Measurements from ENCODE around the gene KYNU. TPM values are rescaled to one million over a fixed set of nuclear protein-coding genes. Genes with fewer than 3 reads are reported as not detected.
"Not testable (repeated sequence)": the region's sequence is repeated elsewhere in the genome, so short reads cannot be mapped to it uniquely, and the experiment has no call there.

KYNU gene
- total and polyA plus RNA-seq, 10 of the 15 experiments (the other 5 are each of a cell fraction or from before 2014, with no cell fraction given) = 31.3 to 101 (median 38.3) TPM

DNA sequence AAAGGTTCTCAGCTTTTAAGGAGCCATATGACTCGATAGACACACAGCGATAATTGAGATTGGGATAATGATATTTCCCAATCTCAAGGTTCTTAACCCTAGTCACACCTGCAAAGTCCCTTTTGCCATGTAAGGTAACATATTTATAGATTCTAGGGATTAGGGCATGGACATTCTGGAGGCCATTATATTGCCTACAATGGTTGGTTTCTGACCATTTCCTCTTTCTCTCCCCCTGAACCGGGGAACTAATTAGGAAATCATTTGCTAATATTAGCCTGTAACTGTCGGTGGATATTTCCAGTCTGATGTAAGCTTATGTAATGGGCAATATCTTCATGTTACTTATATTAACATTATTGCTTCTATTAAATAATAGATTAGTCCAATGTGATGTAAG is 210.9 kb downstream of the KYNU start (continued):
- no peak for TF ChIP-seq SRF (IDR thresholded peaks at IDR 0.05; ENCODE audit: low read depth in 2 of 2, low read length in 2 of 2)
- no peak for TF ChIP-seq RELA (IDR thresholded peaks at IDR 0.05; ENCODE audit: borderline replicate concordance, partially characterized antibody)

DNA sequence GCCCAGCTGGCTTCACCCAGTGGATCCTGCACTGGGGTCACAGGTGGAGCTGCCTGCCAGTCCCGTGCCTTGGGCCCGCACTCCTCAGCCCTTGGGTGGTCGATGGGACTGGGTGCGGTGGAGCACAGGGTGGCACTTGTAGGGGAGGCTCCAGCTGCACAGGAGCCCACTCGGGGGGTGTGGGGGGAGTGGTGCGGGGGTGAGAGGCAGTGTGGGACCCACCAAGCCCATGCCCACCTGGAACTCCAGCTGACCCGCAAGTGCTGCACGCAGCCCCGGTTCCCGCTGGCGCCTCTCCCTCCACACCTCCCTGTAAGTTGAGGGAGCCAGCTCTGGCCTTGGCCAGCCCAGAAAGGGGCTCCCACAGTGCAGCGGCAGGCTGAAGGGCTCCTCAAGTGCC is 212.1 kb downstream of the KYNU start:
- H2AFZ ChIP-seq (ENCODE audit: control insufficient read depth, low read depth, low read length); POLR2A ChIA-PET; in situ Hi-C loops (cut with MboI); FAIRE-seq; DNase-seq (ENCODE audit: low read depth, low spot score); RAD21 ChIA-PET (ENCODE audit: unreplicated experiment); H3K79me2 ChIP-seq (ENCODE audit: control insufficient read depth, insufficient read depth, low read length); intact Hi-C loops (cut with micrococcal nuclease; ENCODE audit: unreplicated experiment); H3K4me2 ChIP-seq (ENCODE audit: control insufficient read depth, insufficient read depth); H4K20me1 ChIP-seq (ENCODE audit: control insufficient read depth, insufficient read depth); H3K27ac ChIP-seq (ENCODE audit: control insufficient read depth, insufficient read depth); H3K9me3 ChIP-seq (replicated peaks; ENCODE audit: control insufficient read depth, insufficient read depth, low read length); H3K36me3 ChIP-seq (ENCODE audit: control insufficient read depth in 2 of 2, insufficient read depth in 2 of 2, low read length in 1 of 2); ATAC-seq; H3K4me3 ChIP-seq; H3K4me1 ChIP-seq (ENCODE audit: control insufficient read depth, insufficient read depth, low read length); BruUV-seq (replicated peaks); H3K27me3 ChIP-seq (replicated peaks in 1 of 2; ENCODE audit: control insufficient read depth in 2 of 2, insufficient read depth in 2 of 2, low read length in 1 of 2); H3K9ac ChIP-seq (ENCODE audit: control insufficient read depth, insufficient read depth, low read length): not testable (repeated sequence)
- CTCF ChIA-PET = interaction anchor here (1.1 to 2.1 kb wide), 3 partner anchors 22 to 195 kb away, joined by 3 to 6 read pairs (median 3); no protein-coding TSS in a partner anchor
- WGBS (ENCODE audit: insufficient coverage, insufficient replicate concordance, low lambda C conversion rate, missing lambda C conversion rate) = 92% methylated on average over 12 of the region's 12 CpGs
- SMC1A ChIA-PET (ENCODE audit: uncharacterized antibody, unreplicated experiment) = interaction anchor here (1.4 kb wide), 1 partner anchor 10 kb away, joined by 3 read pairs; no protein-coding TSS in a partner anchor

Small RNA genes lying within 50 kb of the gene (small RNA-seq; reads per million reads assigned to genes)
- not detected for gene MTND4LP12
